Tibial nerve (tissue), 4 donors: ENCODE data around the gene HIC2. TPM values are rescaled to one million over a fixed set of nuclear protein-coding genes. Genes with fewer than 3 reads are reported as not detected.
"Not testable (repeated sequence)": the region's sequence is repeated elsewhere in the genome, so short reads cannot be mapped to it uniquely, and the experiment has no call there.

Source experiments
- DNase-seq, 2 donors: peaks; one replicate each; pipeline ENCODE4 v3.0.0-alpha.2; 2019; ENCODE audit warnings: low spot score in 2 of 2
- H3K27ac ChIP-seq, 4 donors: fragments of 200-600 bp; sonication (generic) in 3 of 4; one replicate each; pipeline ENCODE4 v1.5.1; 2017 to 2019; ENCODE audit warnings: mild to moderate bottlenecking in 1 of 4
- H3K27me3 ChIP-seq, 2 donors: fragments of 200-600 bp; sonication (generic) in 1 of 2; one replicate each; pipeline versions ENCODE4 v1.5.1 to v1.6.0; 2017 to 2019
- H3K36me3 ChIP-seq, 3 donors: fragments of 200-600 bp; sonication (generic); one replicate each; pipeline ENCODE4 v1.5.1; 2018 to 2019
- H3K4me1 ChIP-seq, 4 donors: fragments of 200-600 bp; sonication (generic) in 3 of 4; one replicate each; pipeline ENCODE4 v1.5.1; 2017 to 2019
- H3K4me3 ChIP-seq, 4 donors: fragments of 200-600 bp; sonication (generic) in 3 of 4; one replicate each; pipeline ENCODE4 v1.5.1; 2017 to 2019; ENCODE audit warnings: mild to moderate bottlenecking in 1 of 4, moderate library complexity in 1 of 4
- H3K9me3 ChIP-seq, 4 donors: fragments of 200-600 bp; sonication (generic) in 3 of 4; one replicate each; pipeline ENCODE4 v1.5.1; 2017 to 2019
- EP300 ChIP-seq, 2 donors: sonication (generic); formaldehyde crosslinking; IDR thresholded peaks; one replicate each; pipeline ENCODE4 v1.6.1; 2017; ENCODE audit warnings: antibody characterized with exemption in 2 of 2, mild to moderate bottlenecking in 1 of 2
- POLR2A ChIP-seq, 2 donors: fragments of 450-650 bp; IDR thresholded peaks; one replicate each; pipeline ENCODE4 v1.6.1; 2017; ENCODE audit warnings: antibody characterized with exemption in 2 of 2, mild to moderate bottlenecking in 2 of 2, moderate library complexity in 2 of 2
- WGBS, 2 donors: methylation state at CpG; one replicate each; pipeline ENCODE4 v1.1.5; 2018; 5-methylcytosine and 5-hydroxymethylcytosine counted together
- total RNA-seq, 4 donors: library from RNA; depleted of rRNA; stranded (reverse); fragments of >200 nt; gene quantifications; one replicate each; pipeline ENCODE4 v1.1.0, GENCODE V29; 2016
- TF ChIP-seq, protein P1 (sequence below), 5 experiments: fragments of 200-600 bp in 3 of 5; fragments of 450-650 bp in 2 of 5; sonication (generic) in 3 of 5; IDR thresholded peaks; one replicate each; pipeline ENCODE4 v1.5.1; 2016 to 2019; ENCODE audit warnings: antibody characterized with exemption in 5 of 5, mild to moderate bottlenecking in 3 of 5, moderate library complexity in 2 of 5

Gene HIC2
- total RNA-seq, 4 donors from 2014 or later, result 3.3 to 6.1 (median 5.2) TPM

- not testable (repeated sequence) for H3K9me3 ChIP-seq, DNase-seq, H3K27me3 ChIP-seq, H3K4me3 ChIP-seq, H3K27ac ChIP-seq, H3K4me1 ChIP-seq
- no CpG with 5 or more reads among the region's 9 CpGs for WGBS, 2 donors
- peaks cover 0 to 41% (median 16%) of the 10 kb centered on the region in 3 donors for H3K36me3 ChIP-seq
These were observed 25.0 kb downstream of the HIC2 start for GRCh38 chr22:21442123-21442522.

- peak in 1 of 2 donors; percentile 13 for DNase-seq
- not testable (repeated sequence) for H3K27ac ChIP-seq, H3K27me3 ChIP-seq, H3K9me3 ChIP-seq, H3K4me3 ChIP-seq, H3K4me1 ChIP-seq
- H3K36me3 ChIP-seq, result peaks cover 0 to 45% (median 16%) of the 10 kb centered on the region in 3 donors
- no CpG with 5 or more reads among the region's 15 CpGs for WGBS, 2 donors
These were observed 25.5 kb downstream of the HIC2 start for GRCh38 chr22:21442646-21443045.

DNA sequence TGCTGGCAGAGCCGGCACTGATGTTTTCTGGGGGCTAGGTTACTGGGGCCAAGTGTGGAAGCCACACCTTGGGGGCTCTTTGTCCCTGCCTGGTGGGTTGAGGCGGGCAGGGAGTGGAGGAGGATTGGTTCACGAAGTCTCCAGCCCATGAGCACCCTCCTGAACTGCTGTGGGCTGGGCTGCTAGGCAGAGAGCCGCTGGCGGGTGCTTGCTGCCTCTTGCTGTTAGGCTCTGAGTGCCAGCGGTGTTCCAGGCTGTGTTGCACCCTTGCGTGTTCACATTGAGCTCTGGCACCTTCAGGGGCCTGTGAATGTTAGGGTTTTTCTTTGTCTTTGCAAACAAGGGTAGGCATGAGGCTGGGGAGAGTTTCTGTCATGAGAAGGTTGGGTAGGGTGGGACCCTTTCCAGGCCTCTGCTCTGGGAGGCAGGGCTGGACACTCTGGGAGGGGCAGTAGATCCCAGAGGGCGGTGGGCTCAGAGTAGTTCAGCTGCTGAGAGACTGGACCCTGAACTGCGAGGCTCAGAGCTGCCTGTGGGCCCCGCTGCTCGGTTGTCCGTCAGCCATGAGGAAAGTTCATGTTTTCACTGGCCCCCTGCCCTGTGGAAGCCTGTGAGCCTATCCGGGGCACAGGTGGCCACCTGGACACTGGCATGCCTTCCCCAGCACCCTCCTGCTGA is 26.0 kb downstream of the HIC2 start:
- Histone ChIP-seq H3K9me3 (no peaks in the 10 kb centered on the region), H3K4me3 (no peak overlapping the region), H3K36me3 (peaks cover 0 to 50% (median 16%) of the 10 kb centered on the region in 3 donors), H3K27me3 (no peaks in the 10 kb centered on the region), H3K4me1 (peaks cover 0 to 9% (median 2%) of the 10 kb centered on the region in 4 donors), H3K27ac (peak overlapping the region in 1 of 4 donors; percentile 33)
- DNase-seq, result peak in 1 of 2 donors; percentile 7
- TF ChIP-seq POLR2A (IDR thresholded peaks at IDR 0.05) (no peak), EP300 (IDR thresholded peaks at IDR 0.05) (no peak)
- TF ChIP-seq, protein P1, sequence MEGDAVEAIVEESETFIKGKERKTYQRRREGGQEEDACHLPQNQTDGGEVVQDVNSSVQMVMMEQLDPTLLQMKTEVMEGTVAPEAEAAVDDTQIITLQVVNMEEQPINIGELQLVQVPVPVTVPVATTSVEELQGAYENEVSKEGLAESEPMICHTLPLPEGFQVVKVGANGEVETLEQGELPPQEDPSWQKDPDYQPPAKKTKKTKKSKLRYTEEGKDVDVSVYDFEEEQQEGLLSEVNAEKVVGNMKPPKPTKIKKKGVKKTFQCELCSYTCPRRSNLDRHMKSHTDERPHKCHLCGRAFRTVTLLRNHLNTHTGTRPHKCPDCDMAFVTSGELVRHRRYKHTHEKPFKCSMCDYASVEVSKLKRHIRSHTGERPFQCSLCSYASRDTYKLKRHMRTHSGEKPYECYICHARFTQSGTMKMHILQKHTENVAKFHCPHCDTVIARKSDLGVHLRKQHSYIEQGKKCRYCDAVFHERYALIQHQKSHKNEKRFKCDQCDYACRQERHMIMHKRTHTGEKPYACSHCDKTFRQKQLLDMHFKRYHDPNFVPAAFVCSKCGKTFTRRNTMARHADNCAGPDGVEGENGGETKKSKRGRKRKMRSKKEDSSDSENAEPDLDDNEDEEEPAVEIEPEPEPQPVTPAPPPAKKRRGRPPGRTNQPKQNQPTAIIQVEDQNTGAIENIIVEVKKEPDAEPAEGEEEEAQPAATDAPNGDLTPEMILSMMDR (IDR thresholded peaks at IDR 0.05), result no peak
- WGBS, 2 donors, result 85 to 94% methylated on average over 9 to 11 of the region's 13 CpGs

- no peaks in the 10 kb centered on the region for H3K9me3 ChIP-seq
- 88 to 92% methylated on average over 13 of the region's 16 CpGs for WGBS, 2 donors
- DNase-seq, result peak in 1 of 2 donors; percentile 7
- H3K4me3 ChIP-seq, result no peak overlapping the region
- H3K36me3 ChIP-seq, result peaks cover 0 to 56% (median 16%) of the 10 kb centered on the region in 3 donors
- no peaks in the 10 kb centered on the region for H3K27me3 ChIP-seq
- H3K27ac ChIP-seq, result no peak overlapping the region
- no peak for TF ChIP-seq EP300 (IDR thresholded peaks at IDR 0.05)
- no peak for TF ChIP-seq POLR2A (IDR thresholded peaks at IDR 0.05)
- TF ChIP-seq, protein P1 (IDR thresholded peaks at IDR 0.05), result no peak
- peaks cover 0 to 9% (median 2%) of the 10 kb centered on the region in 4 donors for H3K4me1 ChIP-seq
These were observed 26.7 kb downstream of the HIC2 start for GRCh38 chr22:21443735-21444421.

- H3K27me3 ChIP-seq, result no peaks in the 10 kb centered on the region
- H3K4me3 ChIP-seq, result no peak overlapping the region
- no peaks in the 10 kb centered on the region for H3K9me3 ChIP-seq
- H3K27ac ChIP-seq, result no peak overlapping the region
- TF ChIP-seq POLR2A (IDR thresholded peaks at IDR 0.05) (no peak), EP300 (IDR thresholded peaks at IDR 0.05) (no peak)
- TF ChIP-seq, protein P1 (IDR thresholded peaks at IDR 0.05), result no peak
- peaks cover 0 to 9% (median 2%) of the 10 kb centered on the region in 4 donors for H3K4me1 ChIP-seq
- H3K36me3 ChIP-seq, result peaks cover 0 to 60% (median 16%) of the 10 kb centered on the region in 3 donors
- DNase-seq, result peak in 1 of 2 donors; percentile 6
- 87 to 90% methylated on average over 12 to 33 of the region's 35 CpGs for WGBS, 2 donors
These were observed 27.7 kb downstream of the HIC2 start for GRCh38 chr22:21444701-21445436.
